ENCODE results near the gene SLC7A4. TPM values are rescaled to one million over a fixed set of nuclear protein-coding genes. Genes with fewer than 3 reads are reported as not detected.

The SLC7A4 gene
- total RNA-seq, 1 experiment from 2014 or later: not detected

DNA sequence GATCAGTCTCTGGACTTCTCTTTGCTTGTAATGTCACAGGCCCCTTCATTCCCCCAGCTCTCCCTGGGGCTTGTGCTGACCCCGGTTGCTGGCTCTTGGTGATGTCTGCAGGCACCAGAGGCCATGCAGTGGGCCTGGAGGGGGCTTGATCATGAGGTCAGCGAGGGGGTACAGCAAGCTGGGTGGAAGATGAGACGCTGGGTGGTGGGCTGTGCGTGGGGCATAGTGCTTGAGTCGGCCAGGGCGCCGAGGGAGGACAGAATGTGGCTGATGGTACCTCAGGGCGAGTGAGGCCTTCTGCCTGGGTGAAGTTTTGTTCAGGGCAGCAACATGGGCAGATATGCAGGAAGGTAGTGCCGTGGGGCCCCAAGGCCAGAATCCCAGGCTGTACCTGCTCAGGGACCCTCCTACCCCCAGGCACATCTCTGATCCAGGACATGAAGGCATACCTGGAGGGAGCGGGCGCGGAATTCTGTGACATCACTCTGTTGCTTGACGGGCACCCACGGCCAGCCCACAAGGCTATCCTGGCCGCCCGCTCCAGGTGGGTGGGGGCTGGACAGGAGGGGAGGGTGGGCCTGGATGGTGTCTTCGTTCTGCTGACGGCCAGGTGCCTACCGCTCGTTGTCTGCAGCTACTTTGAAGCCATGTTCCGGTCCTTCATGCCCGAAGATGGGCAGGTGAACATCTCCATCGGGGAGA is 36.9 kb downstream of the SLC7A4 start:
- ChIA-PET CTCF (no interaction called here), POLR2A (ENCODE audit: low non-redundant PET) (no interaction called here)
- TF ChIP-seq EZH2 (IDR thresholded peaks at IDR 0.05; ENCODE audit: borderline replicate concordance, low read depth, low read length, poor library complexity, severe bottlenecking): no peak
- TF ChIP-seq, protein P1, sequence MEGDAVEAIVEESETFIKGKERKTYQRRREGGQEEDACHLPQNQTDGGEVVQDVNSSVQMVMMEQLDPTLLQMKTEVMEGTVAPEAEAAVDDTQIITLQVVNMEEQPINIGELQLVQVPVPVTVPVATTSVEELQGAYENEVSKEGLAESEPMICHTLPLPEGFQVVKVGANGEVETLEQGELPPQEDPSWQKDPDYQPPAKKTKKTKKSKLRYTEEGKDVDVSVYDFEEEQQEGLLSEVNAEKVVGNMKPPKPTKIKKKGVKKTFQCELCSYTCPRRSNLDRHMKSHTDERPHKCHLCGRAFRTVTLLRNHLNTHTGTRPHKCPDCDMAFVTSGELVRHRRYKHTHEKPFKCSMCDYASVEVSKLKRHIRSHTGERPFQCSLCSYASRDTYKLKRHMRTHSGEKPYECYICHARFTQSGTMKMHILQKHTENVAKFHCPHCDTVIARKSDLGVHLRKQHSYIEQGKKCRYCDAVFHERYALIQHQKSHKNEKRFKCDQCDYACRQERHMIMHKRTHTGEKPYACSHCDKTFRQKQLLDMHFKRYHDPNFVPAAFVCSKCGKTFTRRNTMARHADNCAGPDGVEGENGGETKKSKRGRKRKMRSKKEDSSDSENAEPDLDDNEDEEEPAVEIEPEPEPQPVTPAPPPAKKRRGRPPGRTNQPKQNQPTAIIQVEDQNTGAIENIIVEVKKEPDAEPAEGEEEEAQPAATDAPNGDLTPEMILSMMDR (conservative IDR thresholded peaks at IDR 0.05; ENCODE audit: low read depth, low read length): no peak
- Histone ChIP-seq H3K4me3 (ENCODE audit: low read depth, low read length, poor library complexity, severe bottlenecking) (no peak overlapping the region), H3K36me3 (ENCODE audit: insufficient read depth, low read length, poor library complexity, severe bottlenecking) (peaks cover 28% of the 10 kb centered on the region), H3K27ac (ENCODE audit: low read depth, low read length, poor library complexity, severe bottlenecking) (no peak overlapping the region), H3K27me3 (replicated peaks; ENCODE audit: insufficient read depth, low read depth, low read length, poor library complexity) (no peaks in the 10 kb centered on the region), H3K9me3 (ENCODE audit: low read depth, low read length, poor library complexity, severe bottlenecking) (no peaks in the 10 kb centered on the region), H3K4me1 (ENCODE audit: insufficient read depth, low read length, poor library complexity, severe bottlenecking) (peaks cover 8% of the 10 kb centered on the region)
- intact Hi-C loops (cut with micrococcal nuclease; ENCODE audit: unreplicated experiment): no loop called here
- no TSS peak for BruUV-seq (replicated peaks)
- no peak for DNase-seq (ENCODE audit: low spot score)

DNA sequence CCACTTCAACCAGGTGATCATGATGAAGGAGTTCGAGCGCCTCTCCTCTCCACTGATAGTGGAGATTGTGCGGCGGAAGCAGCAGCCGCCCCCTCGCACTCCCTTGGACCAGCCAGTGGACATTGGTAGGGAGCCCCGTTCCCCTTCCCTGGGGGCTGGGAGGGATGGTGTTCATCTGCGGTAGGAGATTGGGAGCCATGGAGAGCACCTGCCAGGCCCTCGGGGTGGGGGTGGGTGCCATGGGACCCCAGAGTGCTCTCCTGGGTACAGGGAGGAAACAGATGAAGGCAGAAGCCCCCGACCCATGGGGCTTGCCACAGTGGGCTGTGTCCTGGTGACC is 37.5 kb downstream of the SLC7A4 start:
- Histone ChIP-seq H3K36me3 (ENCODE audit: insufficient read depth, low read length, poor library complexity, severe bottlenecking) (peaks cover 22% of the 10 kb centered on the region), H3K27me3 (replicated peaks; ENCODE audit: insufficient read depth, low read depth, low read length, poor library complexity) (no peaks in the 10 kb centered on the region), H3K4me1 (ENCODE audit: insufficient read depth, low read length, poor library complexity, severe bottlenecking) (peaks cover 2% of the 10 kb centered on the region), H3K4me3 (ENCODE audit: low read depth, low read length, poor library complexity, severe bottlenecking) (no peak overlapping the region), H3K27ac (ENCODE audit: low read depth, low read length, poor library complexity, severe bottlenecking) (no peak overlapping the region), H3K9me3 (ENCODE audit: low read depth, low read length, poor library complexity, severe bottlenecking) (no peaks in the 10 kb centered on the region)
- CTCF ChIA-PET: no interaction called here
- no peak for DNase-seq (ENCODE audit: low spot score)
- TF ChIP-seq EZH2 (IDR thresholded peaks at IDR 0.05; ENCODE audit: borderline replicate concordance, low read depth, low read length, poor library complexity, severe bottlenecking): no peak
- TF ChIP-seq, protein P1 (conservative IDR thresholded peaks at IDR 0.05; ENCODE audit: low read depth, low read length): no peak
- POLR2A ChIA-PET (ENCODE audit: low non-redundant PET): no interaction called here
- BruUV-seq (replicated peaks): no TSS peak
- intact Hi-C loops (cut with micrococcal nuclease; ENCODE audit: unreplicated experiment): no loop called here

DNA sequence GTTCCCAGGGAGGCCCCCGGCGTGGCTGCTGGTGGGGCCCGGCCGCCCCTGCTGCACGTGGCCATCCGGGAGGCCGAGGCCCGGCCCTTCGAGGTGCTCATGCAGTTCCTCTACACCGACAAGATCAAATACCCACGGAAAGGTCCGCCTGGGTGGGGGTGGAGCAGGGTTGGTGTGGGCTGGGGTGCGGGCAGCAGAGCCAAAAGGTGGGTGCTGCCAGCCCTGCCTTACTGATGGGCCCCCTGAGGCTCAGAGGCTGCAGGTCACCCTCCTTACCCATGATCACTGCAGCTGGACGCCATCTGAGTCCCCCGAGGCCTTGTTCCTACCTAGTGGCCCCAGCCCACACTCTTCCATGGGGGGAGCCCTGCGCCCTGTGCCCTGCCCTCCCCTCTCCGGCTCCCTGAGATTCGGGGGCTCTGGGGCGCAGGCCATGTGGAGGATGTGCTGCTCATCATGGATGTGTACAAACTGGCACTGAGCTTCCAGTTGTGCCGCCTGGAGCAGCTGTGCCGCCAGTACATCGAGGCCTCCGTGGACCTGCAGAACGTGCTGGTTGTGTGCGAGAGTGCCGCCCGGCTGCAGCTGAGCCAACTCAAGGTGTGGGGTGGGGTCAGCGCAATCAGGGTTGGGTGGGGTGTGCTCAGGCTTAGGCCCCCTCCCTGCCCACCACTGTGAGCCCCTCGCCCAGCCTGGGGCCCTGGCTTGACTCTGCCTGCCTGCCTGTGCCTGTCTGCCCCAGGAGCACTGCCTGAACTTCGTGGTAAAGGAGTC is 38.0 kb downstream of the SLC7A4 start:
- DNase-seq (ENCODE audit: low spot score): no peak
- H3K27ac ChIP-seq (ENCODE audit: low read depth, low read length, poor library complexity, severe bottlenecking): no peak overlapping the region
- TF ChIP-seq EZH2 (IDR thresholded peaks at IDR 0.05; ENCODE audit: borderline replicate concordance, low read depth, low read length, poor library complexity, severe bottlenecking): no peak
- TF ChIP-seq, protein P1 (conservative IDR thresholded peaks at IDR 0.05; ENCODE audit: low read depth, low read length): no peak
- H3K27me3 ChIP-seq (replicated peaks; ENCODE audit: insufficient read depth, low read depth, low read length, poor library complexity): no peaks in the 10 kb centered on the region
- H3K4me1 ChIP-seq (ENCODE audit: insufficient read depth, low read length, poor library complexity, severe bottlenecking): no peaks in the 10 kb centered on the region
- H3K9me3 ChIP-seq (ENCODE audit: low read depth, low read length, poor library complexity, severe bottlenecking): no peaks in the 10 kb centered on the region
- intact Hi-C loops (cut with micrococcal nuclease; ENCODE audit: unreplicated experiment): no loop called here
- ChIA-PET CTCF (no interaction called here), POLR2A (ENCODE audit: low non-redundant PET) (no interaction called here)
- no TSS peak for BruUV-seq (replicated peaks)
- peaks cover 17% of the 10 kb centered on the region for H3K36me3 ChIP-seq (ENCODE audit: insufficient read depth, low read length, poor library complexity, severe bottlenecking)
- H3K4me3 ChIP-seq (ENCODE audit: low read depth, low read length, poor library complexity, severe bottlenecking): no peak overlapping the region

All from A673 (cell line).